SK-N-MC (cell line): ENCODE data around the gene OSM.

Experiments used
- DNase-seq: peaks from one replicate; pipeline ENCODE4 v3.0.0-alpha.2; 2011; ENCODE audit warnings: low read depth, low spot score
- H3K27ac ChIP-seq: fragments of 200-600 bp; sonication (generic); 2 replicates; pipeline ENCODE4 v1.5.1; 2016; ENCODE audit warnings: mixed run types
- H3K36me3 ChIP-seq: fragments of 200-600 bp; sonication (generic); 2 replicates; pipeline ENCODE4 v1.6.1; 2017; ENCODE audit warnings: antibody characterized with exemption, low read length, mixed read lengths; ENCODE audit not compliant: insufficient read depth
- H3K4me3 ChIP-seq: fragments of 200-600 bp; sonication (generic); 2 replicates; pipeline ENCODE4 v1.5.1; 2016
- H3K9ac ChIP-seq: fragments of 200-600 bp; sonication (generic); 2 replicates; pipeline ENCODE4 v1.8.0; 2017; ENCODE audit warnings: mixed run types, mixed read lengths; ENCODE audit not compliant: insufficient read length
- H3K9me3 ChIP-seq: fragments of 200-600 bp; sonication (generic); 2 replicates; pipeline ENCODE4 v1.6.1; 2017; ENCODE audit warnings: low read depth, mild to moderate bottlenecking, antibody characterized with exemption, low read length, moderate library complexity, mixed read lengths
- EZH2 ChIP-seq: fragments of 200-600 bp; sonication (generic); IDR thresholded peaks from one replicate; pipeline ENCODE4 v1.6.1; 2017; ENCODE audit warnings: antibody characterized with exemption
- FOXP2 ChIP-seq: optimal IDR thresholded peaks from 2 replicates; pipeline ENCODE3; 2011; ENCODE audit warnings: mild to moderate bottlenecking, moderate library complexity; ENCODE audit not compliant: insufficient read depth; ENCODE audit errors: extremely low read length, control extremely low read depth
- POLR2AphosphoS5 ChIP-seq: IDR thresholded peaks from 2 replicates; pipeline ENCODE4 v1.6.1; 2012; ENCODE audit warnings: mild to moderate bottlenecking, low read depth, low read length, borderline replicate concordance

OSM gene

GRCh38 chr22:30283342-30283741 lies 16.7 kb upstream of the OSM start:
- H3K9me3 ChIP-seq: no peaks in the 10 kb centered on the region
- H3K27ac ChIP-seq: no peak overlapping the region
- no peak for TF ChIP-seq EZH2
- no peak for TF ChIP-seq FOXP2
- TF ChIP-seq POLR2AphosphoS5: no peak
- H3K36me3 ChIP-seq: no peaks in the 10 kb centered on the region
- no peak overlapping the region for H3K4me3 ChIP-seq
- H3K9ac ChIP-seq: no peak overlapping the region
- DNase-seq: no peak

DNA sequence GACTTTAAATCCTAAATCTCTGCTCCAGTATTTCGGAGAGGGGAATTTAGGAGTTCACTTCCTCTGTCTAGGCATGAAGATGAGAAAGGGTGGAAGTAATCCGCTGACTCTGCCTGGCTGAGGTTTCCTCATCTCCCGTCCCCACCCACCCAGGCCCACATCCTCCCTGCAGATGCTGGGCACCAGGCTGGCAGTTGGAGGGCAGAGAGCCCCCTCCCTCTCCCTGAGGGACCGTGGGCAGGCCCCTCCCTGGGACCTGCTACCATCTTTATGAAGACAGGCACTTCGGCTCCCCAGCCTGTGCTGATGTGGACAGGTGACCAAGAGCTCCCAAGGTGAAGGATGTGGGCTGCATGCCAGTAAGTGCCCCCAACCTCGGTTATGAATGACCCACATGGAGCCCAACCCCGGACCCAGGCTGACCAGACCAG lies 16.0 kb upstream of the OSM start:
- no peak for TF ChIP-seq EZH2
- TF ChIP-seq POLR2AphosphoS5: no peak
- no peak for TF ChIP-seq FOXP2
- Histone ChIP-seq H3K9me3 (no peaks in the 10 kb centered on the region), H3K4me3 (no peak overlapping the region), H3K27ac (no peak overlapping the region), H3K36me3 (no peaks in the 10 kb centered on the region), H3K9ac (no peak overlapping the region)
- DNase-seq: no peak

- Histone ChIP-seq H3K36me3 (no peaks in the 10 kb centered on the region), H3K27ac (no peak overlapping the region), H3K9ac (no peak overlapping the region), H3K9me3 (no peaks in the 10 kb centered on the region), H3K4me3 (no peak overlapping the region)
- DNase-seq: no peak
- TF ChIP-seq FOXP2 (no peak), EZH2 (no peak)
These were observed 13.9 kb upstream of the OSM start for GRCh38 chr22:30280505-30280904.

GRCh38 chr22:30279932-30280331 lies 13.3 kb upstream of the OSM start:
- TF ChIP-seq EZH2 (no peak), POLR2AphosphoS5 (no peak), FOXP2 (no peak)
- no peaks in the 10 kb centered on the region for H3K36me3 ChIP-seq
- H3K27ac ChIP-seq: no peak overlapping the region
- no peak overlapping the region for H3K9ac ChIP-seq
- no peaks in the 10 kb centered on the region for H3K9me3 ChIP-seq
- H3K4me3 ChIP-seq: no peak overlapping the region
- DNase-seq: no peak

GRCh38 chr22:30279046-30279788 lies 12.6 kb upstream of the OSM start:
- Histone ChIP-seq H3K36me3 (no peaks in the 10 kb centered on the region), H3K9me3 (no peaks in the 10 kb centered on the region), H3K27ac (no peak overlapping the region), H3K9ac (no peak overlapping the region), H3K4me3 (no peak overlapping the region)
- no peak for DNase-seq
- TF ChIP-seq POLR2AphosphoS5: no peak
- no peak for TF ChIP-seq FOXP2
- TF ChIP-seq EZH2: no peak

- no peak overlapping the region for H3K27ac ChIP-seq
- H3K9me3 ChIP-seq: no peaks in the 10 kb centered on the region
- no peaks in the 10 kb centered on the region for H3K36me3 ChIP-seq
- no peak for DNase-seq
- TF ChIP-seq FOXP2 (no peak), POLR2AphosphoS5 (no peak), EZH2 (no peak)
- no peak overlapping the region for H3K4me3 ChIP-seq
- no peak overlapping the region for H3K9ac ChIP-seq
These were observed 11.1 kb upstream of the OSM start for GRCh38 chr22:30277547-30278344.

- Histone ChIP-seq H3K27ac (no peak overlapping the region), H3K4me3 (no peak overlapping the region), H3K9ac (no peak overlapping the region), H3K36me3 (no peaks in the 10 kb centered on the region), H3K9me3 (no peaks in the 10 kb centered on the region)
- DNase-seq: no peak
- TF ChIP-seq EZH2: no peak
- TF ChIP-seq FOXP2: no peak
- TF ChIP-seq POLR2AphosphoS5: no peak
These were observed 9.4 kb upstream of the OSM start for GRCh38 chr22:30276039-30276438.

GRCh38 chr22:30275625-30276024 lies 9.0 kb upstream of the OSM start:
- Histone ChIP-seq H3K9ac (no peak overlapping the region), H3K36me3 (no peaks in the 10 kb centered on the region), H3K9me3 (no peaks in the 10 kb centered on the region), H3K4me3 (no peak overlapping the region), H3K27ac (no peak overlapping the region)
- no peak for DNase-seq
- TF ChIP-seq EZH2 (no peak), POLR2AphosphoS5 (no peak), FOXP2 (no peak)
